Measurements from ENCODE around the gene STAT5B. TPM values are rescaled to one million over a fixed set of nuclear protein-coding genes. Genes with fewer than 3 reads are reported as not detected.

STAT5B gene
- total RNA-seq, 1 experiment from 2014 or later, result 102 TPM

DNA sequence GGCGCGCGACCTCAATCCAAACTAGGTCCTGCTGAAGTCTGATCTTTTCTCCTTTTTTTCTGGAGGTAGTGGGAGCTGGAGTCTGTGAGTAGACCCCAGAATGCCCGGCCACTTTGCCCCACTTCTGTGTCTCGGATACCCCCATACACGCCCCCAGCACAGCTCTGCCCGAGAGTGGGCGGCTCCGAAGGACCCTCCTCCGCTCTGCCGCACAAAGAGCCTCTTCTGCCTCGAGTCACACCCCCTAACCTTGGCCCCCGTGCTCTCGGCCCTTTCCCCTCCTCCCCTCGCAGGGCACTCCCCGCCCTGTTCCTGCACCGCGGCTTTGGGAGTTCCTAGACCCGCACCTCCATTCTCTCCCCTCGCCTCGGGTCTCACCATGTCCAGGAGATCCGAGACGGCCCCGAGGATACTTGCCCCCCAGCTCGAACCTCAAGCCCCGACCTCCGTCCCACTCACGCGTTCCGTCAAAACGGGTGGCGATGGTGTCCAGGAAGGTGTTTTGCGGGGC, 95.7 kb downstream of the STAT5B start:
- Histone ChIP-seq H3K4me1 (ENCODE audit: control insufficient read depth, insufficient read depth, low read length) (peaks cover 12% of the 10 kb centered on the region), H3K4me3 (ENCODE audit: low read depth in 2 of 2, low read length in 2 of 2) (peak overlapping the region; percentile 52 to 61), H3K36me3 (ENCODE audit: control insufficient read depth, insufficient read depth, low read length) (no peaks in the 10 kb centered on the region), H3K9me3 (ENCODE audit: control insufficient read depth, insufficient read depth, low read depth, low read length) (no peaks in the 10 kb centered on the region), H3K27ac (ENCODE audit: low read length) (no peak overlapping the region), H3K27me3 (ENCODE audit: control insufficient read depth, insufficient read depth, low read length) (no peaks in the 10 kb centered on the region)
- intact Hi-C loops (cut with micrococcal nuclease; ENCODE audit: unreplicated experiment) (no loop called here), in situ Hi-C loops (cut with HindIII; ENCODE audit: low pct_unique_long_range_greater_than_20kb, low sequenced_read_pairs) (no loop called here)
- ChIA-PET POLR2A (interaction anchor here (0.6 kb wide), 1 partner anchor 250 kb away, joined by 4 read pairs; the partner anchor contains the start of gene ODAD4), CTCF (interaction anchor here (0.6 to 1.2 kb wide), 2 partner anchors 66 to 200 kb away, joined by 3 read pairs; no protein-coding TSS in a partner anchor)
- no TSS peak for BruUV-seq (replicated peaks)
- TF ChIP-seq, protein P1, sequence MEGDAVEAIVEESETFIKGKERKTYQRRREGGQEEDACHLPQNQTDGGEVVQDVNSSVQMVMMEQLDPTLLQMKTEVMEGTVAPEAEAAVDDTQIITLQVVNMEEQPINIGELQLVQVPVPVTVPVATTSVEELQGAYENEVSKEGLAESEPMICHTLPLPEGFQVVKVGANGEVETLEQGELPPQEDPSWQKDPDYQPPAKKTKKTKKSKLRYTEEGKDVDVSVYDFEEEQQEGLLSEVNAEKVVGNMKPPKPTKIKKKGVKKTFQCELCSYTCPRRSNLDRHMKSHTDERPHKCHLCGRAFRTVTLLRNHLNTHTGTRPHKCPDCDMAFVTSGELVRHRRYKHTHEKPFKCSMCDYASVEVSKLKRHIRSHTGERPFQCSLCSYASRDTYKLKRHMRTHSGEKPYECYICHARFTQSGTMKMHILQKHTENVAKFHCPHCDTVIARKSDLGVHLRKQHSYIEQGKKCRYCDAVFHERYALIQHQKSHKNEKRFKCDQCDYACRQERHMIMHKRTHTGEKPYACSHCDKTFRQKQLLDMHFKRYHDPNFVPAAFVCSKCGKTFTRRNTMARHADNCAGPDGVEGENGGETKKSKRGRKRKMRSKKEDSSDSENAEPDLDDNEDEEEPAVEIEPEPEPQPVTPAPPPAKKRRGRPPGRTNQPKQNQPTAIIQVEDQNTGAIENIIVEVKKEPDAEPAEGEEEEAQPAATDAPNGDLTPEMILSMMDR (IDR thresholded peaks at IDR 0.05), result no peak
- TF ChIP-seq POLR2AphosphoS5 (IDR thresholded peaks at IDR 0.05; ENCODE audit: low read depth, low read length) (no peak), SIN3A (IDR thresholded peaks at IDR 0.05; ENCODE audit: borderline replicate concordance, insufficient read depth, low read depth, low read length) (no peak), TCF7L2 (IDR thresholded peaks at IDR 0.05; ENCODE audit: low read depth, low read length) (no peak)
- TF ChIP-seq, protein P2, sequence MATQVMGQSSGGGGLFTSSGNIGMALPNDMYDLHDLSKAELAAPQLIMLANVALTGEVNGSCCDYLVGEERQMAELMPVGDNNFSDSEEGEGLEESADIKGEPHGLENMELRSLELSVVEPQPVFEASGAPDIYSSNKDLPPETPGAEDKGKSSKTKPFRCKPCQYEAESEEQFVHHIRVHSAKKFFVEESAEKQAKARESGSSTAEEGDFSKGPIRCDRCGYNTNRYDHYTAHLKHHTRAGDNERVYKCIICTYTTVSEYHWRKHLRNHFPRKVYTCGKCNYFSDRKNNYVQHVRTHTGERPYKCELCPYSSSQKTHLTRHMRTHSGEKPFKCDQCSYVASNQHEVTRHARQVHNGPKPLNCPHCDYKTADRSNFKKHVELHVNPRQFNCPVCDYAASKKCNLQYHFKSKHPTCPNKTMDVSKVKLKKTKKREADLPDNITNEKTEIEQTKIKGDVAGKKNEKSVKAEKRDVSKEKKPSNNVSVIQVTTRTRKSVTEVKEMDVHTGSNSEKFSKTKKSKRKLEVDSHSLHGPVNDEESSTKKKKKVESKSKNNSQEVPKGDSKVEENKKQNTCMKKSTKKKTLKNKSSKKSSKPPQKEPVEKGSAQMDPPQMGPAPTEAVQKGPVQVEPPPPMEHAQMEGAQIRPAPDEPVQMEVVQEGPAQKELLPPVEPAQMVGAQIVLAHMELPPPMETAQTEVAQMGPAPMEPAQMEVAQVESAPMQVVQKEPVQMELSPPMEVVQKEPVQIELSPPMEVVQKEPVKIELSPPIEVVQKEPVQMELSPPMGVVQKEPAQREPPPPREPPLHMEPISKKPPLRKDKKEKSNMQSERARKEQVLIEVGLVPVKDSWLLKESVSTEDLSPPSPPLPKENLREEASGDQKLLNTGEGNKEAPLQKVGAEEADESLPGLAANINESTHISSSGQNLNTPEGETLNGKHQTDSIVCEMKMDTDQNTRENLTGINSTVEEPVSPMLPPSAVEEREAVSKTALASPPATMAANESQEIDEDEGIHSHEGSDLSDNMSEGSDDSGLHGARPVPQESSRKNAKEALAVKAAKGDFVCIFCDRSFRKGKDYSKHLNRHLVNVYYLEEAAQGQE (IDR thresholded peaks at IDR 0.05; ENCODE audit: insufficient read depth in 1 of 2, low read depth in 2 of 2, low read length in 1 of 2), result no peak
- ATAC-seq (no peak), DNase-seq (ENCODE audit: low read depth, low spot score) (no peak)

DNA sequence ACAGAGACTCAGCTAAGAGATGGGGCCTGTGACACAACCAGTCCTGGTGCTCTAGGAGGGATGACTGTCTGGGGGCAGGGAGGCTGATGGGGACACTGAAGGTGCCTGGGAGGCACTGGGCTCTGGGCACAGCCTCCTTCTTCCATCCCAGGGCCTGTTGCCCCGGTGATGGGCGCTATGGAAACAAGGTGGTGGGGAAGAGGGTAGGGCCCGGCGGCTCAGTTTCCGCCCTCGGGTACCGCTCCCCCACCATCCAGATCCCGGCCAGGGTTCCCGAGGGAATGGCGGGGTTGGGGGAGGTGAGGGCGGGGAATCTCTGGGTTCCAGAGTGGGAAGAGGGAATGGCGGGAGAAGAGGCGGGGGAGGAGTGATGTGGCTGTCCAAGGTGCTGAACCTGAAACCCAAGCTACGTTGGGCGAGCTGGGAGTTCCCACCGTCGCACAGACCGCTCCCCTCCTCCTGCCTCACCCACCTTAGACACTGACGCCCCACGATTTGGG, 96.2 kb downstream of the STAT5B start:
- H3K9me3 ChIP-seq (ENCODE audit: control insufficient read depth, insufficient read depth, low read depth, low read length), result no peaks in the 10 kb centered on the region
- no peaks in the 10 kb centered on the region for H3K27me3 ChIP-seq (ENCODE audit: control insufficient read depth, insufficient read depth, low read length)
- DNase-seq (ENCODE audit: low read depth, low spot score) (no peak), ATAC-seq (no peak)
- CTCF ChIA-PET, result interaction anchor here (1.2 kb wide), 1 partner anchor 67 kb away, joined by 3 read pairs; no protein-coding TSS in a partner anchor
- intact Hi-C loops (cut with micrococcal nuclease; ENCODE audit: unreplicated experiment), result no loop called here
- H3K27ac ChIP-seq (ENCODE audit: low read length), result no peak overlapping the region
- in situ Hi-C loops (cut with HindIII; ENCODE audit: low pct_unique_long_range_greater_than_20kb, low sequenced_read_pairs), result no loop called here
- POLR2A ChIA-PET, result no interaction called here
- TF ChIP-seq TCF7L2 (IDR thresholded peaks at IDR 0.05; ENCODE audit: low read depth, low read length) (no peak), SIN3A (IDR thresholded peaks at IDR 0.05; ENCODE audit: borderline replicate concordance, insufficient read depth, low read depth, low read length) (no peak)
- TF ChIP-seq, protein P2 (IDR thresholded peaks at IDR 0.05; ENCODE audit: insufficient read depth in 1 of 2, low read depth in 2 of 2, low read length in 1 of 2), result peak; percentile 93 to 95
- BruUV-seq (replicated peaks), result no TSS peak
- H3K36me3 ChIP-seq (ENCODE audit: control insufficient read depth, insufficient read depth, low read length), result no peaks in the 10 kb centered on the region
- H3K4me1 ChIP-seq (ENCODE audit: control insufficient read depth, insufficient read depth, low read length), result peaks cover 11% of the 10 kb centered on the region
- H3K4me3 ChIP-seq (ENCODE audit: low read depth in 2 of 2, low read length in 2 of 2), result no peak overlapping the region; a peak in 1 of 4 replicates
